ENCODE measurements around the gene TBXAS1.

GRCh38 chr7:140039066-140039465 is 210.0 kb downstream of the TBXAS1 start:
- TF ChIP-seq CTCF (conservative IDR thresholded peaks at IDR 0.05; ENCODE audit: low read length) = no peak
- no peak for TF ChIP-seq EZH2phosphoT487 (IDR thresholded peaks at IDR 0.05; ENCODE audit: borderline replicate concordance, low read depth, low read length)
